IMR-90 (cell line): ENCODE results near the gene CEP85. TPM values are rescaled to one million over a fixed set of nuclear protein-coding genes. Genes with fewer than 3 reads are reported as not detected.

Experiments used
- ATAC-seq: fragments of 200-7000 bp; cut with Tn5 transposase; 2 replicates; pipeline ENCODE4 v1.9.1; 2020; ENCODE audit warnings: low read depth, mild to moderate bottlenecking, moderate library complexity
- BruUV-seq: library from RNA; stranded (reverse); fragments of 400-500 nt; replicated peaks from 2 replicates; lab custom pipeline; 2021; lab: Mats Ljungman, UMichigan
- CTCF ChIA-PET: fragments of 300-600 bp; formaldehyde crosslinking; extraction: SDS; loops from one replicate; lab custom pipeline; 2021; ENCODE audit warnings: antibody characterized with exemption; lab: Yijun Ruan, JAX
- POLR2A ChIA-PET: fragments of 300-600 bp; sonication (Branson Sonifier 250); formaldehyde crosslinking; loops from one replicate; lab custom pipeline; 2022; ENCODE audit warnings: antibody characterized with exemption; ENCODE audit not compliant: unreplicated experiment; lab: Charles Lee
- DNase-seq: peaks from one replicate; pipeline ENCODE4 v3.0.0; 2013
- H2AFZ ChIP-seq: replicated peaks from 2 replicates; pipeline ENCODE3; 2013; ENCODE audit warnings: low read length, mild to moderate bottlenecking; ENCODE audit not compliant: poor library complexity
- H2AK5ac ChIP-seq: 2 replicates; pipeline ENCODE4 v1.6.1; 2013; ENCODE audit warnings: low read depth, low read length, inconsistent platforms
- H2AK9ac ChIP-seq: replicated peaks from 2 replicates; pipeline ENCODE3; 2013; ENCODE audit warnings: mild to moderate bottlenecking, low read depth, low read length, moderate library complexity; ENCODE audit not compliant: poor library complexity
- H2BK120ac ChIP-seq: 2 replicates; pipeline ENCODE4 v1.6.1; 2013; ENCODE audit warnings: low read depth, low read length, inconsistent platforms
- H2BK15ac ChIP-seq: 3 replicates; pipeline ENCODE4 v1.6.1; 2013; ENCODE audit warnings: low read depth, low read length, inconsistent platforms
- H2BK20ac ChIP-seq: 2 replicates; pipeline ENCODE4 v1.6.1; 2013; ENCODE audit warnings: low read depth, mild to moderate bottlenecking, inconsistent platforms, low read length, moderate library complexity
- H2BK5ac ChIP-seq: 2 replicates; pipeline ENCODE4 v1.6.1; 2013; ENCODE audit warnings: mild to moderate bottlenecking, low read depth, low read length, inconsistent platforms; ENCODE audit not compliant: poor library complexity, severe bottlenecking
- H3K14ac ChIP-seq: replicated peaks from 2 replicates; pipeline ENCODE4 v1.6.1; 2013; ENCODE audit warnings: low read depth, low read length, inconsistent platforms
- H3K18ac ChIP-seq: 2 replicates; pipeline ENCODE4 v1.6.1; 2013; ENCODE audit warnings: low read depth, low read length, control low read depth
- H3K23ac ChIP-seq: 2 replicates; pipeline ENCODE4 v1.6.1; 2013; ENCODE audit warnings: low read depth, low read length, inconsistent platforms
- H3K27ac ChIP-seq: 2 replicates; pipeline ENCODE4 v1.5.1; 2013; ENCODE audit warnings: mild to moderate bottlenecking, control low read depth, low read length; ENCODE audit not compliant: insufficient read depth
- H3K27me3 ChIP-seq: 2 replicates; pipeline ENCODE4 v1.6.1; 2013; ENCODE audit warnings: low read length; ENCODE audit not compliant: control insufficient read depth, insufficient read depth
- H3K36me3 ChIP-seq: 2 replicates; pipeline ENCODE4 v1.6.1; 2013; ENCODE audit warnings: low read length, mixed read lengths; ENCODE audit not compliant: control insufficient read depth, insufficient read depth
- H3K4ac ChIP-seq: 2 replicates; pipeline ENCODE4 v1.6.1; 2013; ENCODE audit warnings: low read depth, low read length, inconsistent platforms
- H3K4me1 ChIP-seq: 2 replicates; pipeline ENCODE4 v1.6.1; 2013; ENCODE audit warnings: low read length, mixed read lengths; ENCODE audit not compliant: control insufficient read depth, insufficient read depth
- H3K4me2 ChIP-seq: 2 replicates; pipeline ENCODE4 v1.6.1; 2013; ENCODE audit warnings: low read depth, mild to moderate bottlenecking, control low read depth, low read length, moderate library complexity
- H3K4me3 ChIP-seq: 2 replicates; pipeline ENCODE4 v1.5.1; 2013; ENCODE audit warnings: low read depth, mild to moderate bottlenecking, control low read depth, low read length, moderate library complexity; ENCODE audit not compliant: insufficient read depth
- H3K56ac ChIP-seq: 2 replicates; pipeline ENCODE4 v1.6.1; 2013; ENCODE audit warnings: low read length, inconsistent platforms; ENCODE audit not compliant: insufficient read depth; ENCODE audit errors: extremely low read depth
- H3K79me1 ChIP-seq, 2 experiments: 2 replicates each; pipeline ENCODE4 v1.6.1; 2013; ENCODE audit warnings: low read length in 2 of 2, inconsistent platforms in 1 of 2, low read depth in 1 of 2
- H3K9ac ChIP-seq: 2 replicates; pipeline ENCODE4 v1.6.1; 2013; ENCODE audit warnings: low read depth, low read length, control low read depth
- H3K9me1 ChIP-seq: 2 replicates; pipeline ENCODE4 v1.6.1; 2013; ENCODE audit warnings: low read length, inconsistent platforms; ENCODE audit not compliant: insufficient read depth
- H3K9me3 ChIP-seq: 2 replicates; pipeline ENCODE4 v1.6.1; 2013; ENCODE audit warnings: low read length; ENCODE audit not compliant: control insufficient read depth, insufficient read depth
- H4K20me1 ChIP-seq: 2 replicates; pipeline ENCODE4 v1.6.1; 2013; ENCODE audit warnings: low read length, inconsistent platforms; ENCODE audit not compliant: insufficient read depth
- H4K5ac ChIP-seq: 2 replicates; pipeline ENCODE4 v1.6.1; 2013; ENCODE audit warnings: mild to moderate bottlenecking, low read depth, low read length, control low read depth
- H4K8ac ChIP-seq, 2 experiments: 2 replicates each; pipeline ENCODE4 v1.6.1; 2013; ENCODE audit warnings: low read depth in 2 of 2, low read length in 2 of 2, control low read depth in 1 of 2, inconsistent platforms in 1 of 2
- H4K91ac ChIP-seq: 2 replicates; pipeline ENCODE4 v1.6.1; 2013; ENCODE audit warnings: low read depth, low read length, inconsistent platforms; ENCODE audit not compliant: insufficient read depth
- FOS ChIP-seq: fragments of 150-350 bp; IDR thresholded peaks from 2 replicates; pipeline ENCODE4 v1.6.1; 2016; ENCODE audit warnings: low read depth, low read length
- MAZ ChIP-seq: IDR thresholded peaks from 2 replicates; pipeline ENCODE4 v1.6.1; 2012; ENCODE audit warnings: low read depth, mild to moderate bottlenecking, low read length, improper control_type of control experiment, moderate library complexity, borderline replicate concordance
- RFX5 ChIP-seq: IDR thresholded peaks from 2 replicates; pipeline ENCODE4 v1.8.0; 2012; ENCODE audit warnings: low read depth, mild to moderate bottlenecking, low read length, moderate library complexity
- whole genome bisulfite sequencing, 2 experiments: methylation state at CpG; one replicate each; pipeline versions ENCODE4 v1.1.5 to v1.1.7; 2013; ENCODE audit warnings: missing lambda C conversion rate in 2 of 2; ENCODE audit not compliant: insufficient read length in 1 of 2; ENCODE audit errors: extremely low coverage in 2 of 2; 5-methylcytosine and 5-hydroxymethylcytosine counted together
- dilution Hi-C: fragments of 300-500 bp; cut with HindIII; formaldehyde crosslinking; loops from one replicate; pipeline ENCODE4 v1.14.3; 2018; ENCODE audit warnings: low sequenced_read_pairs; ENCODE audit not compliant: unreplicated experiment
- in situ Hi-C: fragments of 300-500 bp; cut with MboI; formaldehyde crosslinking; loops from 3 replicates; pipeline ENCODE4 v1.14.3; 2019; ENCODE audit warnings: low sequenced_read_pairs, inconsistent platforms, mixed read lengths
- intact Hi-C: fragments of 100-400 bp; cut with micrococcal nuclease; formaldehyde crosslinking; loops from 2 replicates; pipeline ENCODE4 v1.10.0; 2022
- polyA plus RNA-seq, 3 experiments: library from polyadenylated mRNA; depleted of rRNA; stranded (reverse); fragments of >200 nt; gene quantifications; 2 replicates each; pipeline ENCODE4 v1.2.3, GENCODE V29; 2012; ENCODE audit warnings: low replicate concordance in 1 of 3
- total RNA-seq: library from RNA; depleted of rRNA; stranded (reverse); fragments of >200 nt; gene quantifications from 2 replicates; pipeline ENCODE4 v1.2.3, GENCODE V29; 2012

Gene CEP85
- total and polyA plus RNA-seq, 2 of the 4 experiments (the other 2 are of a cell fraction) = 11.5 to 11.8 TPM

GRCh38 chr1:26280333-26281042, 46.5 kb downstream of the CEP85 start:
- Histone ChIP-seq H3K4me1 (peaks cover 68% of the 10 kb centered on the region), H3K27me3 (no peaks in the 10 kb centered on the region), H3K23ac (peak overlapping the region; percentile 82), H3K4me3 (peak overlapping the region; percentile 89), H4K20me1 (peaks cover 51% of the 10 kb centered on the region), H3K14ac (peak overlapping the region; percentile 98), H3K9me3 (no peaks in the 10 kb centered on the region), H4K91ac (peak overlapping the region; percentile 95), H4K5ac (peak overlapping the region; percentile 61), H3K4ac (peak overlapping the region; percentile 98), H3K9ac (peak overlapping the region; percentile 96), H3K9me1 (peaks cover 51% of the 10 kb centered on the region), H4K8ac (peak overlapping the region; percentile 79 to 88), H2AK9ac (peak overlapping the region; percentile 100), H3K79me1 (peaks cover 25 to 73% of the 10 kb centered on the region in 2 experiments), H2AK5ac (peak overlapping the region; percentile 99), H2BK20ac (no peak overlapping the region), H3K36me3 (peaks cover 24% of the 10 kb centered on the region), H3K4me2 (peak overlapping the region; percentile 96), H2AFZ (peak overlapping the region; percentile 94), H2BK120ac (peak overlapping the region; percentile 77), H2BK15ac (peak overlapping the region; percentile 57; the same call in 1 of the 3 replicates), H3K56ac (peak overlapping the region; percentile 67), H3K27ac (peak overlapping the region; percentile 95), H3K18ac (peak overlapping the region; percentile 75), H2BK5ac (peak overlapping the region; percentile 98)
- peak; percentile 3 for ATAC-seq
- TF ChIP-seq FOS (0 out of 2 replicates have a peak, but pooled peaks have one; percentile 15), MAZ (peak; percentile 44; the same call in 1 of the 2 replicates), RFX5 (no peak)
- dilution Hi-C loops (no loop called here), intact Hi-C loops (no loop called here), in situ Hi-C loops (no loop called here)
- ChIA-PET CTCF (interaction anchor here (0.6 to 0.7 kb wide), 3 partner anchors 41 to 1504 kb away, joined by 3 to 5 read pairs (median 3); partner anchors contain the start of gene ZNF593), POLR2A (no interaction called here)
- no TSS peak for BruUV-seq
- 3% methylated on average over 8 of the region's 20 CpGs; no CpG with 5 or more reads in 1 of the 2 experiments for WGBS, 2 experiments
- peak; percentile 48 for DNase-seq
